K562 (cell line): ENCODE data around the gene TPI1. TPM values are rescaled to one million over a fixed set of nuclear protein-coding genes. Genes with fewer than 3 reads are reported as not detected.

Source experiments
- ATF1 ChIP-seq, 2 experiments: fragments of 450-650 bp in 1 of 2; IDR thresholded peaks; 2 replicates each; pipeline ENCODE4 v1.6.1; 2016; ENCODE audit warnings: missing compliant biosample characterization in 1 of 2, missing genetic modification characterization in 1 of 2
- BRF1 ChIP-seq: IDR thresholded peaks from 3 replicates; pipeline ENCODE4 v1.6.1; 2011; ENCODE audit warnings: borderline replicate concordance, mild to moderate bottlenecking; ENCODE audit not compliant: insufficient read length; ENCODE audit errors: extremely low read depth
- DPF2 ChIP-seq: fragments of 450-650 bp; IDR thresholded peaks from 2 replicates; pipeline ENCODE4 v1.6.1; 2016
- E2F3 ChIP-seq: fragments of 250-450 bp; sonication (Bioruptor Pico); IDR thresholded peaks from 2 replicates; pipeline ENCODE4 v1.4.0; 2020; ENCODE audit warnings: mild to moderate bottlenecking
- MECOM ChIP-seq: fragments of 250-450 bp; sonication (Bioruptor Pico); IDR thresholded peaks from 2 replicates; pipeline ENCODE4 v1.8.0; 2022; ENCODE audit warnings: inconsistent platforms
- MXI1 ChIP-seq: IDR thresholded peaks from 2 replicates; pipeline ENCODE4 v1.6.1; 2011; ENCODE audit warnings: low read depth, mild to moderate bottlenecking, improper control_type of control experiment, low read length
- NCOA4 ChIP-seq: fragments of 450-650 bp; IDR thresholded peaks from 2 replicates; pipeline ENCODE4 v1.6.1; 2018; ENCODE audit warnings: mild to moderate bottlenecking; ENCODE audit not compliant: partially characterized antibody
- NFXL1 ChIP-seq: fragments of 450-650 bp; formaldehyde crosslinking; IDR thresholded peaks from 2 replicates; pipeline ENCODE4 v1.4.0; 2021; ENCODE audit warnings: mild to moderate bottlenecking
- PML ChIP-seq: IDR thresholded peaks from 2 replicates; pipeline ENCODE4 v1.6.1; 2012; ENCODE audit warnings: low read length, inconsistent platforms
- POLR2A ChIP-seq: fragments of 450-650 bp; conservative IDR thresholded peaks from 2 replicates; pipeline ENCODE4 v1.6.1; 2016
- SOX6 ChIP-seq: fragments of 450-650 bp; IDR thresholded peaks from 2 replicates; pipeline ENCODE4 v1.6.1; 2014; ENCODE audit warnings: mild to moderate bottlenecking
- STAT5B ChIP-seq: fragments of 250-450 bp; sonication (Bioruptor Pico); IDR thresholded peaks from 2 replicates; pipeline ENCODE4 v1.8.0; 2021; ENCODE audit warnings: mild to moderate bottlenecking, inconsistent platforms
- ZNF444 ChIP-seq: fragments of 250-450 bp; sonication (Bioruptor Pico); IDR thresholded peaks from 2 replicates; pipeline ENCODE4 v1.4.0; 2020; ENCODE audit warnings: mild to moderate bottlenecking, moderate library complexity
- ZNF445 ChIP-seq: fragments of 250-450 bp; sonication (Bioruptor Pico); IDR thresholded peaks from 2 replicates; pipeline ENCODE4 v1.4.0; 2020; ENCODE audit warnings: low read depth, mild to moderate bottlenecking, moderate library complexity
- polyA plus RNA-seq, 8 experiments: library from polyadenylated mRNA; depleted of rRNA in 4 of 8; stranded (reverse) in 5 of 8; unstranded in 3 of 8; fragments of >200 nt; fragmentation: Nextera tagmentation in 2 of 8; fragmentation: Illumina TruSeq in 1 of 8; extraction: Ambion mirVana in 2 of 8; extraction: Trizol in 1 of 8; gene quantifications; 2 replicates each; pipeline versions ENCODE4 v1.2.1 to v1.2.3, GENCODE V29; 2011 to 2014; ENCODE audit warnings: inconsistent platforms in 1 of 8, missing spikeins in 1 of 8
- total RNA-seq, 7 experiments: library from RNA; depleted of rRNA in 6 of 7; stranded (reverse); fragments of >200 nt in 6 of 7; fragmentation: Illumina TruSeq in 2 of 7; extraction: Trizol in 2 of 7; gene quantifications; 2 replicates each; pipeline versions ENCODE4 v1.2.1 to v1.2.3, GENCODE V29; 2011 to 2021; ENCODE audit warnings: low replicate concordance in 1 of 7
- TF ChIP-seq, protein P1 (sequence below): fragments of 250-450 bp; sonication (Bioruptor Pico); IDR thresholded peaks from 2 replicates; pipeline ENCODE4 v1.5.0; 2021; ENCODE audit warnings: mild to moderate bottlenecking, borderline replicate concordance
- TF ChIP-seq, protein P2 (sequence below): fragments of 450-650 bp; IDR thresholded peaks from 2 replicates; pipeline ENCODE4 v1.7.0; 2016; ENCODE audit warnings: borderline replicate concordance
- TF ChIP-seq, protein P3 (sequence below): sonication (generic); formaldehyde crosslinking; IDR thresholded peaks from 2 replicates; pipeline ENCODE4 v1.8.1; 2023; ENCODE audit warnings: mild to moderate bottlenecking, missing genetic modification reagents, moderate library complexity
- TF ChIP-seq, protein P4 (sequence below): sonication (generic); formaldehyde crosslinking; IDR thresholded peaks from 2 replicates; pipeline ENCODE4 v1.8.0; 2023; ENCODE audit warnings: mild to moderate bottlenecking, missing genetic modification reagents
- TF ChIP-seq, protein P5 (sequence below): fragments of 250-450 bp; sonication (Bioruptor Pico); IDR thresholded peaks from 2 replicates; pipeline ENCODE4 v1.4.0; 2020; ENCODE audit warnings: mild to moderate bottlenecking, moderate library complexity

Gene TPI1
- total and polyA plus RNA-seq, 9 of the 15 experiments (the other 6 are each of a cell fraction or from before 2014, with no cell fraction given): 662 to 4,971 (median 892) TPM

DNA sequence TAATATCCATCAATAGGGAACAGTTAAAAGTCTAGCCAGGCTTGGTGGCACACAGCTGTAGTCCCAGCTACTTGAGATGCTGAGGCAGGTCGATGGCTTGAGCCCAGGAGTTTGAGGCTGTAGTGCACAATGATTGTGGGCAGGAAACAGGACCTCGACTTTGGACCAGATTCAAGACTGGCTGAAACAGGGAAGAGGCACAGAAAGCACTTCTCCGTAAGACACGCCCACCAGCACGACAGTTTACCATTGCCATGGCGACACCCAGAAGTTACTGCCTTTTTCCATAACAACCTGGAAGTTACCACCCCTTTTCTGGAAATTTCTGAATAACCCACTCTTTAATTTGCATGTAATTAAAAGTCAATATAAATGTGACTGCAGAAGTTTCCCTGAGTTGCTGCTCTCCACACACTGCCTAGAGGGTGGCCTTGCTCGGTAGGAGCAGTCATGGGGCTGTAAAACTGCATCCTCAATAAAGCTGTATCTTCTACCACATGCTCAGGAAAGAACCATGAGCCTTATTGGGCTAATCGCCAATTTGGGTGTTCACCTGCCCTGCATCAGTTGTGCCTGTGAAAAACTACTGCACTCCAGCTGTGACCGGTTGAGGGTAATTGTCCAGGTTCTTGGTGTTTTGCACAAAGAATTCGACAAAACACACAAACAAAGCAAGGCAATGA, 32.6 kb downstream of the TPI1 start (continued):
- TF ChIP-seq ZNF445 (no peak), STAT5B (no peak), POLR2A (no peak), NCOA4 (no peak), SOX6 (no peak), DPF2 (no peak), MXI1 (peak; percentile 78), E2F3 (CRISPR knock-in tag) (no peak), ZNF444 (CRISPR knock-in tag) (no peak), MECOM (no peak), BRF1 (no peak), NFXL1 (no peak), ATF1 (CRISPR knock-in tag; IDR thresholded peaks at IDR 0.05) (no peak), ATF1 (tag; IDR thresholded peaks at IDR 0.05) (no peak), PML (no peak)
- TF ChIP-seq, protein P1, sequence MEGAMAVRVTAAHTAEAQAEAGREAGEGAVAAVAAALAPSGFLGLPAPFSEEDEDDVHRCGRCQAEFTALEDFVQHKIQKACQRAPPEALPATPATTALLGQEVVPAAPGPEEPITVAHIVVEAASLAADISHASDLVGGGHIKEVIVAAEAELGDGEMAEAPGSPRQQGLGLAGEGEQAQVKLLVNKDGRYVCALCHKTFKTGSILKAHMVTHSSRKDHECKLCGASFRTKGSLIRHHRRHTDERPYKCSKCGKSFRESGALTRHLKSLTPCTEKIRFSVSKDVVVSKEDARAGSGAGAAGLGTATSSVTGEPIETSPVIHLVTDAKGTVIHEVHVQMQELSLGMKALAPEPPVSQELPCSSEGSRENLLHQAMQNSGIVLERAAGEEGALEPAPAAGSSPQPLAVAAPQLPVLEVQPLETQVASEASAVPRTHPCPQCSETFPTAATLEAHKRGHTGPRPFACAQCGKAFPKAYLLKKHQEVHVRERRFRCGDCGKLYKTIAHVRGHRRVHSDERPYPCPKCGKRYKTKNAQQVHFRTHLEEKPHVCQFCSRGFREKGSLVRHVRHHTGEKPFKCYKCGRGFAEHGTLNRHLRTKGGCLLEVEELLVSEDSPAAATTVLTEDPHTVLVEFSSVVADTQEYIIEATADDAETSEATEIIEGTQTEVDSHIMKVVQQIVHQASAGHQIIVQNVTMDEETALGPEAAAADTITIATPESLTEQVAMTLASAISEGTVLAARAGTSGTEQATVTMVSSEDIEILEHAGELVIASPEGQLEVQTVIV: peak; percentile 81; the same call in 1 of the 2 replicates
- TF ChIP-seq, protein P2, sequence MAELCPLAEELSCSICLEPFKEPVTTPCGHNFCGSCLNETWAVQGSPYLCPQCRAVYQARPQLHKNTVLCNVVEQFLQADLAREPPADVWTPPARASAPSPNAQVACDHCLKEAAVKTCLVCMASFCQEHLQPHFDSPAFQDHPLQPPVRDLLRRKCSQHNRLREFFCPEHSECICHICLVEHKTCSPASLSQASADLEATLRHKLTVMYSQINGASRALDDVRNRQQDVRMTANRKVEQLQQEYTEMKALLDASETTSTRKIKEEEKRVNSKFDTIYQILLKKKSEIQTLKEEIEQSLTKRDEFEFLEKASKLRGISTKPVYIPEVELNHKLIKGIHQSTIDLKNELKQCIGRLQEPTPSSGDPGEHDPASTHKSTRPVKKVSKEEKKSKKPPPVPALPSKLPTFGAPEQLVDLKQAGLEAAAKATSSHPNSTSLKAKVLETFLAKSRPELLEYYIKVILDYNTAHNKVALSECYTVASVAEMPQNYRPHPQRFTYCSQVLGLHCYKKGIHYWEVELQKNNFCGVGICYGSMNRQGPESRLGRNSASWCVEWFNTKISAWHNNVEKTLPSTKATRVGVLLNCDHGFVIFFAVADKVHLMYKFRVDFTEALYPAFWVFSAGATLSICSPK: no peak
- TF ChIP-seq, protein P3, sequence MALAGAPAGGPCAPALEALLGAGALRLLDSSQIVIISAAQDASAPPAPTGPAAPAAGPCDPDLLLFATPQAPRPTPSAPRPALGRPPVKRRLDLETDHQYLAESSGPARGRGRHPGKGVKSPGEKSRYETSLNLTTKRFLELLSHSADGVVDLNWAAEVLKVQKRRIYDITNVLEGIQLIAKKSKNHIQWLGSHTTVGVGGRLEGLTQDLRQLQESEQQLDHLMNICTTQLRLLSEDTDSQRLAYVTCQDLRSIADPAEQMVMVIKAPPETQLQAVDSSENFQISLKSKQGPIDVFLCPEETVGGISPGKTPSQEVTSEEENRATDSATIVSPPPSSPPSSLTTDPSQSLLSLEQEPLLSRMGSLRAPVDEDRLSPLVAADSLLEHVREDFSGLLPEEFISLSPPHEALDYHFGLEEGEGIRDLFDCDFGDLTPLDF (CRISPR knock-in tag): no peak
- TF ChIP-seq, protein P4, sequence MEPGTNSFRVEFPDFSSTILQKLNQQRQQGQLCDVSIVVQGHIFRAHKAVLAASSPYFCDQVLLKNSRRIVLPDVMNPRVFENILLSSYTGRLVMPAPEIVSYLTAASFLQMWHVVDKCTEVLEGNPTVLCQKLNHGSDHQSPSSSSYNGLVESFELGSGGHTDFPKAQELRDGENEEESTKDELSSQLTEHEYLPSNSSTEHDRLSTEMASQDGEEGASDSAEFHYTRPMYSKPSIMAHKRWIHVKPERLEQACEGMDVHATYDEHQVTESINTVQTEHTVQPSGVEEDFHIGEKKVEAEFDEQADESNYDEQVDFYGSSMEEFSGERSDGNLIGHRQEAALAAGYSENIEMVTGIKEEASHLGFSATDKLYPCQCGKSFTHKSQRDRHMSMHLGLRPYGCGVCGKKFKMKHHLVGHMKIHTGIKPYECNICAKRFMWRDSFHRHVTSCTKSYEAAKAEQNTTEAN (CRISPR knock-in tag): no peak
- TF ChIP-seq, protein P5, sequence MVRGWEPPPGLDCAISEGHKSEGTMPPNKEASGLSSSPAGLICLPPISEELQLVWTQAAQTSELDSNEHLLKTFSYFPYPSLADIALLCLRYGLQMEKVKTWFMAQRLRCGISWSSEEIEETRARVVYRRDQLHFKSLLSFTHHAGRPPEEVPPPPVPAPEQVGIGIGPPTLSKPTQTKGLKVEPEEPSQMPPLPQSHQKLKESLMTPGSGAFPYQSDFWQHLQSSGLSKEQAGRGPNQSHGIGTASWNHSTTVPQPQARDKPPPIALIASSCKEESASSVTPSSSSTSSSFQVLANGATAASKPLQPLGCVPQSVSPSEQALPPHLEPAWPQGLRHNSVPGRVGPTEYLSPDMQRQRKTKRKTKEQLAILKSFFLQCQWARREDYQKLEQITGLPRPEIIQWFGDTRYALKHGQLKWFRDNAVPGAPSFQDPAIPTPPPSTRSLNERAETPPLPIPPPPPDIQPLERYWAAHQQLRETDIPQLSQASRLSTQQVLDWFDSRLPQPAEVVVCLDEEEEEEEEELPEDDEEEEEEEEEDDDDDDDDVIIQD (CRISPR knock-in tag): no peak
